Activated naive CD4-positive, alpha-beta T cell treated with anti-CD3 and anti-CD28 coated beads for 36 hours (primary cell): ENCODE results near the gene NEDD4L. TPM values are rescaled to one million over a fixed set of nuclear protein-coding genes. Genes with fewer than 3 reads are reported as not detected.

ENCODE experiments used
- CTCF ChIA-PET: fragments of 350-600 bp; sonication (Branson Sonifier 250); formaldehyde crosslinking; loops from one replicate; lab custom pipeline; 2021; ENCODE audit warnings: antibody characterized with exemption; lab: Charles Lee
- DNase-seq: peaks from one replicate; pipeline ENCODE4 v3.0.0-alpha.2; 2020
- H3K27ac Mint-ChIP-seq: one replicate; pipeline ENCODE4 v1.8.0; 2021; ENCODE audit warnings: mild to moderate bottlenecking, mixed read lengths
- H3K27me3 Mint-ChIP-seq: one replicate; pipeline ENCODE4 v1.8.0; 2021; ENCODE audit warnings: low read depth, mixed read lengths
- H3K36me3 Mint-ChIP-seq: one replicate; pipeline ENCODE4 v1.8.0; 2021; ENCODE audit warnings: low read depth, mixed read lengths
- H3K4me1 Mint-ChIP-seq: one replicate; pipeline ENCODE4 v1.8.0; 2021; ENCODE audit warnings: low read depth, mixed read lengths
- H3K4me3 Mint-ChIP-seq: one replicate; pipeline ENCODE4 v1.8.0; 2021; ENCODE audit warnings: mild to moderate bottlenecking, moderate library complexity, mixed read lengths
- H3K9me3 Mint-ChIP-seq: one replicate; pipeline ENCODE4 v1.8.0; 2021; ENCODE audit warnings: mixed read lengths
- intact Hi-C: fragments of 100-400 bp; cut with micrococcal nuclease; formaldehyde crosslinking; loops from one replicate; pipeline ENCODE4 v1.15.1; 2023
- total RNA-seq, 2 experiments: library from RNA; stranded (reverse); gene quantifications; one replicate each; pipeline ENCODE4 v1.2.3, GENCODE V29; 2021

NEDD4L gene
- total RNA-seq, 2 experiments from 2014 or later, result 5.3 to 5.6 TPM

DNA sequence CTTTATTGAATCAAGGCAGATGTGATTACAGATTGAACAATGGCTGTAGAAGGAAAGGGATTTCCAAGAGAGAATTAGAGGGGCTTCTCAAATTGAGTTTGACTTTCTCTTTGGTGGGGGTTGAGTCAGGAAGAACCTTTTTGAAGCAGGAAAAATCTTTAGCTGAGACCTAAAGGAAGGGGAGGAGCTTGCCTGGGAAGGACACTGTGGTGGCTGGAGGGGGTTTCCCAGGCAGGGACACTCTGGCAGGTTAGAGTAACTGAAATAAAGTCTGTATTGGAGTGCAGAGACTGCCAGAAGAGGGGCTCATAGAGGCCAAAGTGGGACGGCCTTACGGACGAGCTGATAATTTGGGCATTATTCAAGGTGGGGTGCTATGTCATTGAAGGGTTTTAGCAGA lies 69.3 kb downstream of the NEDD4L start:
- intact Hi-C loops, result no loop called here
- H3K4me3 Mint-ChIP-seq, result no peak overlapping the region
- CTCF ChIA-PET, result interaction anchor here (0.8 to 1.3 kb wide), 2 partner anchors 8 to 22 kb away, joined by 3 read pairs; no protein-coding TSS in a partner anchor
- H3K27me3 Mint-ChIP-seq, result no peaks in the 10 kb centered on the region
- H3K36me3 Mint-ChIP-seq, result no peaks in the 10 kb centered on the region
- peak; percentile 14 for DNase-seq
- H3K4me1 Mint-ChIP-seq, result peaks cover 5% of the 10 kb centered on the region
- no peaks in the 10 kb centered on the region for H3K9me3 Mint-ChIP-seq
- no peak overlapping the region for H3K27ac Mint-ChIP-seq

DNA sequence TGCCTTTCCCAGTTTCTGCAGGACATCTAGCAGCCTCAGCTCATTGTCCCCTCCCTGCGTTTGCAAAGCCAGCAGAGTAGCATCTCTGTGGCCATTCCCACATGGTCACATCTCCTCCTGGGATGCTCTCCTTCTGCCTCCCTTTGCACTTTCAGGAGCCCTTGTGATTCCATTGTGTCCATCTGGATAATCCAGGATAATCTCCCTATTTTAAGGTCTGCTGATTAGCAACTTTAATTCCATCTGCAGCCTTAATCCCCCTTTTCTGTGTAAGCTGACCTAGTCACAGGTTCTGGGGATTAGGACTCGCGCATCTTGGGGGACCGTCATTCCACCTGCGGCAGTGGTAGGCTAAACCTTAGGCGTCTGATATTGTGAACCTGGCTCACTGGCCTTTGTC lies 70.7 kb downstream of the NEDD4L start:
- intact Hi-C loops, result no loop called here
- Mint-ChIP-seq H3K4me3 (no peak overlapping the region), H3K27ac (no peak overlapping the region), H3K27me3 (no peaks in the 10 kb centered on the region), H3K9me3 (no peaks in the 10 kb centered on the region), H3K4me1 (peaks cover 5% of the 10 kb centered on the region), H3K36me3 (no peaks in the 10 kb centered on the region)
- no peak for DNase-seq
- CTCF ChIA-PET, result no interaction called here

DNA sequence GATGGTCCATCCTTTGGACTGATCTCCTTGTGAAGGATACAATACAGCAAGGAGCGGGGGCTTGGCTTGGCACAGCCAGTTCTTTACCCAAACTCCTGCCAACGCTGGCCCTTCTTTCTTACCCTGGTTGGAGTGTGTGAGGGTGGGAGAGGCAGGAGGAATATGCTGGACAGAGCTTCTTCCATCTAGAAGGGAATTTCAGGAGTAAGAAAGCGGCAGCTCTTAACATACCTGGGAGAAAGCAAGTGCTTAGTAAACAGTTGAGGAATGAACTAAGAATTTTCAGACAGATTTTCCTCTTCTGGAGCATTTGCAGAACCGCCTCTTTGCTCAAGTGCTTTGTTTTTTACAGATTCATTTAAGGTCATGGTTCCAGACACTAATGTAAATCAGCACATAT lies 72.8 kb downstream of the NEDD4L start:
- Mint-ChIP-seq H3K9me3 (no peaks in the 10 kb centered on the region), H3K4me3 (no peak overlapping the region), H3K27ac (no peak overlapping the region), H3K36me3 (no peaks in the 10 kb centered on the region), H3K27me3 (no peaks in the 10 kb centered on the region), H3K4me1 (peaks cover 5% of the 10 kb centered on the region)
- CTCF ChIA-PET, result interaction anchor here (1.0 kb wide), 1 partner anchor 19 kb away, joined by 3 read pairs; no protein-coding TSS in a partner anchor
- no peak for DNase-seq
- intact Hi-C loops, result no loop called here

DNA sequence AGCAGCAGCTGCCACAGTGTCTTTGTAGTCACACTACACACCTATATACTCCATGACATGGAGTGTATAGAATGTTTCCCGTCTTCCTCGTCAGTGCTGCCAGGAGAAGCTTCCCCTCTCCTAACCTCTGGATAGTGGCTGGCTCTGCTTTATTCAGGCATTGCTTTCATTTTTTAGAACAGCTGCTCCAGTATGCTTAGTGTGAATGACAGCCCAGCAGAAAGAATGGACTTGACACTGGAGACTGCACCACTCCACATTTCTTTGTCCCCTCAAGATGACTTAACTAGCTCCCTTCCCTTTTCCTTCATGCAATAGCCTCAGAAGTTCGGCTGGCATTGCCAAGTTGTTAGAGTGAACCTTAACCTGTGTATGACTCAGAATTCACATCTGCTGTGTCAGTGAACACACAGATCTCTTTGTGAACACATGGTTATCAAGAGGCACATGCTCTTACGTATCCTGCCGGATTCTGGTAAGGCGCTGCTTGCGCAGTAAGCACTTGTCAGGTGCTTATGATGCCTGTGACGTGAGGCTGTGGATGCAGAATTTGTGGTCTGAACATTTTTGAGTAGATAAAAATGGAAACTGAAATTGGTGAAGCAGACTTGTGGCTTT lies 73.9 kb downstream of the NEDD4L start:
- Mint-ChIP-seq H3K9me3 (no peaks in the 10 kb centered on the region), H3K4me3 (no peak overlapping the region), H3K27ac (no peak overlapping the region), H3K4me1 (peaks cover 5% of the 10 kb centered on the region), H3K27me3 (no peaks in the 10 kb centered on the region), H3K36me3 (no peaks in the 10 kb centered on the region)
- peak; percentile 24 for DNase-seq
- intact Hi-C loops, result no loop called here
- CTCF ChIA-PET, result interaction anchor here (0.7 to 1.5 kb wide), 3 partner anchors 9 to 27 kb away, joined by 3 read pairs; no protein-coding TSS in a partner anchor

DNA sequence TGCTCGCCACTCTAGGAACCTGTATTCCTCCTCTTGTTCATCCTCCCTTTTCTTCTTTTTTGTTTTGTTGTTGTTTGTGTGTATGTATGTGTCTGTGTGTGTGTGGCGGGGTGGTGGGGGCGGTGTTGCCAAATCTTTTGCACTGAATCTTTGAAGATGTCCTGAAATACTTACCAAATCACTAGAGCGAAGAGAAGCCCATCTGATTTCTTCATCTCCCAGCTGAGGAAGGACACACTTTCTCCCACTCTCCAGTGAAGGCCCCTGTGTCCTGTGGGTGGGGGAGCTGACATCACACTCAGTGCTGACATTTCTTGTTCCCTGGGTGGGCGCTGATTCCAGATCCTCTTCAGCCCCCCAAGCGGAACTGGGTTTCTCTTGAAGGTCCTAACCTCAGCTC lies 74.5 kb downstream of the NEDD4L start:
- H3K4me3 Mint-ChIP-seq, result no peak overlapping the region
- CTCF ChIA-PET, result interaction anchor here (0.7 to 2.6 kb wide), 4 partner anchors 9 to 236 kb away, joined by 3 to 7 read pairs (median 3); no protein-coding TSS in a partner anchor
- H3K36me3 Mint-ChIP-seq, result no peaks in the 10 kb centered on the region
- no peak overlapping the region for H3K27ac Mint-ChIP-seq
- no peaks in the 10 kb centered on the region for H3K9me3 Mint-ChIP-seq
- intact Hi-C loops, result no loop called here
- H3K27me3 Mint-ChIP-seq, result no peaks in the 10 kb centered on the region
- peaks cover under 1% of the 10 kb centered on the region for H3K4me1 Mint-ChIP-seq
- no peak for DNase-seq

DNA sequence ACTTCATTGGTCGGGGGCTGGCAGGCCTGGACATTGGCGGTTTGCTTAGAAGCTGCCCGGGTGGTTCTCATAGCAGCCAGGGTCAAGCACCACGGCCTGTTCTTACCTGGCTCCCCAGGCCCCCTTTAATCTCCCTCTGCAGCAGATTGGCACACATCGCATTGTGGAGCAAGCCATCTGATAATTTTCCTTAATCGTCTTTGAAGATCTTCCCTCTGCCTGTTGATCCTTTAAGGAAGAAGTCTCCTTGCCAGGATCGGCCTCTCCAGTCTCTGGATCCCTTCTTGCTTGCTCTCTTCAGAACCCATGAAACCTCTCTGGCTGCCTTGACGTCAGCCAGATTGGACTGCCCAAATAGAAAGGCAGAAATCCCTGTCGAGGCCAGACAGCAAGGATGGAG lies 75.8 kb downstream of the NEDD4L start:
- H3K4me3 Mint-ChIP-seq, result no peak overlapping the region

DNA sequence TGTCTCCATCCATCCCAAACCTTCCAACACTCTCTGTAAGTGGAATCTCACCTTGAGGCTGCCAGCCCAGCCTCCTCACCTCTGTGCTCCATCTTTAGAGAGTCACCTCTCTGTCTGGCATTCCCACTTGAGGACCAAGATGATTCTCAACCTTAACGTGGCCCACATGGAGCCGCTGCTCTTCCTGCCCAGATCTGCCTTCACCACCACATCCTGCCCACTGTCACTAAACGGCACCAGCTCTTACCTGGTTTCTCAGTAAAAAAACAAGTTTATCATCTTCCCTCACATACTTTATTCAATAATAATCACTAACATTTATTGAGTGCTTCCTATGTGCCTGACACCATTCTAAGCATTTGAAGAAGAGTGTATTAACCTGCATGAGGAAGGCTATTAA lies 80.4 kb downstream of the NEDD4L start:
- Mint-ChIP-seq H3K4me1 (no peaks in the 10 kb centered on the region), H3K27me3 (no peaks in the 10 kb centered on the region), H3K27ac (no peak overlapping the region), H3K9me3 (no peaks in the 10 kb centered on the region), H3K36me3 (no peaks in the 10 kb centered on the region), H3K4me3 (no peak overlapping the region)
- CTCF ChIA-PET, result interaction anchor here (0.7 to 3.0 kb wide), 6 partner anchors 12 to 242 kb away, joined by 3 to 11 read pairs (median 4); partner anchors contain the start of gene NEDD4L
- intact Hi-C loops, result no loop called here
- DNase-seq, result no peak

More for the DNA sequence above, 75.8 kb downstream of the NEDD4L start:
- Mint-ChIP-seq H3K4me1 (no peaks in the 10 kb centered on the region), H3K36me3 (no peaks in the 10 kb centered on the region), H3K27ac (no peak overlapping the region), H3K9me3 (no peaks in the 10 kb centered on the region), H3K27me3 (no peaks in the 10 kb centered on the region)
- no peak for DNase-seq
- CTCF ChIA-PET, result interaction anchor here (1.3 to 2.6 kb wide), 2 partner anchors 76 to 237 kb away, joined by 6 to 7 read pairs; partner anchors contain the start of gene NEDD4L
- intact Hi-C loops, result no loop called here

DNA sequence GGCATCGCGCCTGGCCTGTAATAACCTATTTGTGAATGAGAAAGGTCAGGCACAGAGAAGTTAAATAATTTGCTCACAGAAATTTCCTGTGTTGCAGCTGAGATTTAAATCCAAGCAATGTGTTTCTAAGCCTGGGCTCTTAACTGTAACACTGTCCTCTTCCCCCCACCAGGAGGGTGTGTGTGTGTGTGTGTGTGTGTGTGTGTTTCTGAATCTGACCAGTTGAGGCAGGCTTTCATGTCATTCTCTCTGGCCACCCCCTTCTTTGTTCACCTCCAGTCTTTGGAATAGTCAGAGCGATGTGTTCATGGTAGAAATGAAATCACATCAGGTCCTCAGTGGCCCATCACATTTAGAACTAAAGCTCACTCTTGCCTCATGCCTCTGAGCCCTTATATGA lies 81.2 kb downstream of the NEDD4L start:
- no peak for DNase-seq
- Mint-ChIP-seq H3K4me1 (no peaks in the 10 kb centered on the region), H3K36me3 (no peaks in the 10 kb centered on the region), H3K9me3 (no peaks in the 10 kb centered on the region), H3K27ac (no peak overlapping the region), H3K27me3 (no peaks in the 10 kb centered on the region), H3K4me3 (no peak overlapping the region)
- intact Hi-C loops, result no loop called here
- CTCF ChIA-PET, result interaction anchor here (0.7 to 3.0 kb wide), 5 partner anchors 11 to 243 kb away, joined by 3 to 11 read pairs (median 5); partner anchors contain the start of gene NEDD4L

DNA sequence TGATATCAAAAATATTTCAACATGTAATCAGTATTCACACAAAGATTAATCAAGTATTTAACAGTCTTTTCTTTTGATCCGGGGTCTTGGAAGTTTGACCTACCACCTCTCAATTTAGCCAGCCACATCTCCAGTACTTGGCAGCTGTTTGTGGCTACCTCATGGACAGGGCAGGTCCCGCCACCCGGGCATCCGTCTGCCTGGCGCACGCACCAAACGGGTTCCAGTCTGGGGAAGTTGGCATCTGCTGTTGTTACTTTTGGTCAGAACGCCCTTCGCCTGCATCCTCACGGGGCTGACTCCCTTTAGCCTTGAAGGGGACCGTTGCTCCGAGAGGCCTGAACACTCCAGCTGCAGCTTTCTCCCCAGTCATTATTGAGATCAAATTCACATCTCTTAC lies 81.7 kb downstream of the NEDD4L start:
- intact Hi-C loops, result no loop called here
- H3K9me3 Mint-ChIP-seq, result no peaks in the 10 kb centered on the region
- no peaks in the 10 kb centered on the region for H3K27me3 Mint-ChIP-seq
- H3K36me3 Mint-ChIP-seq, result no peaks in the 10 kb centered on the region
- no peak overlapping the region for H3K27ac Mint-ChIP-seq
- DNase-seq, result no peak
- H3K4me3 Mint-ChIP-seq, result no peak overlapping the region
- H3K4me1 Mint-ChIP-seq, result no peaks in the 10 kb centered on the region
- CTCF ChIA-PET, result interaction anchor here (1.7 to 3.0 kb wide), 2 partner anchors 10 to 83 kb away, joined by 5 to 11 read pairs; partner anchors contain the start of gene NEDD4L

DNA sequence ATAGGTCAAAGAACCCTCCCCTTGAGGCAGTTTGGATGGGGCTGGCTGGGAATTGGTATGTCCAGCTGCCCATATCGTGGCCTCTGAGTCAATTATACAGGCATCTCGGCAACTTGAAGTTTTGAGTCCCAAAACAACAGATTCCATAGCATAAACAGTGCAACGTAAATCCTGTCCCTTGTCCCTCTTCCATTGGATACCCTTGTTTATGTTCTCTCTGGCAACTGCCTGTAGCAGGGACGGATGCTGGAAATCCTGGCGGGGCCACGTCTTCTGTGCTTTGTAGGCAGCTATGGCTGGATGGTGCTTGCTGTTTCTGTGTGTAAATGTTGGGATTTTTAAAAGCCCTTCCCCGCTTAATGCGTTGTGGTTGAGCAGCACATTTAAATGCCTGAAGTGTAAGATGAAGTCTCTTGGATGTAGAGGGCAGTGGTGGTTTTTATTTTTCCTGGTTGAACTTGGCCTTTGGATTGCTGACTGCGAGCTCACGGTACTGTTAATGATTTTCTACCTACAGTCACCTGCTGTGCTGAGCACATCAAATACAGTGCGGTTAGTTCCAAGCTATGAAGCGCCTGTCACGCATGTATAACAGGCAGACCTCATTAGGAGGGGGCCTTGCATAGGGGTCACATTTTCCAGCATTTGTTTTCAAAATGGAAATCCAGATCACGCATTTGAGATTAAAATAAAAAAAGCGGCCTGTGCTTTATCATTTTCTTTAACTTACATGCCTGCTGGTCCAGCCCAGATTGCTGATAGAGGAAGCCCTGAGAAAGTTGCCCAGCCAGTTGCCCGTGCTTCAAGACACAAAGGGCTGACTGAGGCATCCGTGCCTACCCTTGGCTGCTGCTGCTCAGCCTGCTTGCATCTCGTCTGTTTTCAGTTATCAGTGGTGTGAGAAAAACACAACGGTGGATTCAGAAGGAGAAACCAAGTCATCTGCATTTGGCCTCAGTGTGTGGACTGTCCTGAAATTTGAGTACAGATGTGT lies 84.7 kb downstream of the NEDD4L start:
- H3K36me3 Mint-ChIP-seq, result no peaks in the 10 kb centered on the region
- H3K27ac Mint-ChIP-seq, result no peak overlapping the region
- H3K4me1 Mint-ChIP-seq, result no peaks in the 10 kb centered on the region
- intact Hi-C loops, result no loop called here
- H3K27me3 Mint-ChIP-seq, result no peaks in the 10 kb centered on the region
- H3K4me3 Mint-ChIP-seq, result no peak overlapping the region
- no peaks in the 10 kb centered on the region for H3K9me3 Mint-ChIP-seq
- DNase-seq, result no peak
- CTCF ChIA-PET, result interaction anchor here (1.0 to 1.5 kb wide), 2 partner anchors 85 to 193 kb away, joined by 3 read pairs; no protein-coding TSS in a partner anchor

DNA sequence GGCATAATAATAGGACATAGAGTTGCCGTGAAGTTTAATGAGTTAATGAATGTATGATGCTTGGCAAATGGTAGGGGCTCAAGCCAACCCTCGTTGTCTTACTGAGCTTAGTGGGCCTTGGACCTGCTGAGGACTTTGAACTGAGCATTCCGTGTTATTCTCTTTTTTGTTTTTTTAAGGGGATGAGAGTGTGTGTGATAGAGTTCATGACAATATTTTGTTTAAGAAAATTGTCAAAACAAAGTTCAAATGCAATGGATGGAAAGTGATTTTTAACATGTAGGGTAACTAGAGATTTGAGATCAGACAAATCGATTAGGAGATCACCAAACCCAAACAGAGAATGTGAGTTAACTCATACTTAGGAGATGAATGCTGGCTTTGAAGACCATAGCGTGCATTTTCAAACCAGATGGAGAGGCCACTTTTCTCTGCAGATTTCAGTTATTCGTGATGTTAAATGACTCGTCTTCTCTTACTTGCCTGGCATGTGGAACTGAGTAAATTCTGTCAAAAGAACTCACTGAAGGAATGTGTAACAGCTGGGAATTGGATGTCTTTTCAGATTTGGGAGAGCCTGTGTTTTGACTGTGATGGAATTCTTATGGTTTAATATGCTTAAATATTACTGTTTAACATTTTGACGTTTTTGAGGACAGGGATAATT lies 88.7 kb downstream of the NEDD4L start:
- Mint-ChIP-seq H3K9me3 (no peaks in the 10 kb centered on the region), H3K36me3 (no peaks in the 10 kb centered on the region), H3K4me1 (peaks cover 7% of the 10 kb centered on the region), H3K27me3 (peaks cover 9% of the 10 kb centered on the region), H3K4me3 (no peak overlapping the region), H3K27ac (no peak overlapping the region)
- intact Hi-C loops, result no loop called here
- CTCF ChIA-PET, result no interaction called here
- no peak for DNase-seq
